NB4 (cell line): Measurements from ENCODE around the gene CD82.
"Not testable (repeated sequence)": the region's sequence is repeated elsewhere in the genome, so short reads cannot be mapped to it uniquely, and the experiment has no call there.

Source experiments
- MYC ChIP-seq: IDR thresholded peaks from 2 replicates; pipeline ENCODE4 v1.6.1; 2011; ENCODE audit warnings: low read depth, low read length
- POLR2A ChIP-seq: IDR thresholded peaks from 2 replicates; pipeline ENCODE4 v1.6.1; 2011; ENCODE audit warnings: mild to moderate bottlenecking; ENCODE audit not compliant: insufficient read length; ENCODE audit errors: extremely low read depth
- TF ChIP-seq, protein P1 (sequence below): IDR thresholded peaks from one replicate; pipeline ENCODE4 v1.5.1; 2012; ENCODE audit warnings: low read depth, low read length

DNA sequence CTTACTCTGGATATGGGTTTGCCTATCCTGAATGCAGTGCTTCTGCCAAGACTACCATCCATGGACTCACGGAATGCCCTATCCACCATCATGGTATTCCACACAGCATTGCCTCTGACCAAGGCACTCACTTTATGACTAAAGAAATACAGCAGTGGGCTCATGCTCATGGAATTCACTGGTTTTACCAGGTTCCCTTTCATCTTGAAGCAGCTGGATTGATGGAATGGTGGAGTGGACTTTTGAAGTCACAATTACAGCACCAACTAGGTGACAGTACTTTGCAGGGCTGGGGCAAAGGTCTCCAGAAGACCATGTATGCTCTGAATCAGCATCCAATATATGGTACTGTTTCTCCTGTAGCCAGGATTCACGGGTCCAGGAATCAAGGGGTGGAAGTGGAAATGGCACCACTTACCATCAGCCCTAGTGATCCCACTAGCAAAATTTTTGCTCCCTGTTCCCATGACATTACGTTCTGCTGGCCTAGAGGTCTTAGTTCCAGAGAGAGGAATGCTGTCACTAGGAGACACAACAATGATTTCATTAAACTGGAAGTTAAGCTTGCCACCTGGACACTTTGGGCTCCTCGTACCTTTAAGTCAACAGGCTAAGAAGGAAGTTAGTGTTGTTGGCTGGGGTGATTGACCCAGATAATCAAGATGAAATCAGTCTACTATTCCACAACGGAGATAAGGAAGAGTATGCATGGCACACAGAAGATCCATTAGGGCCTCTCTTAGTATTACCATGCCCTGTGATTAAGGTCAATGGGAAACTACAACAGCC lies 16.3 kb upstream of the CD82 start:
- TF ChIP-seq, protein P1, sequence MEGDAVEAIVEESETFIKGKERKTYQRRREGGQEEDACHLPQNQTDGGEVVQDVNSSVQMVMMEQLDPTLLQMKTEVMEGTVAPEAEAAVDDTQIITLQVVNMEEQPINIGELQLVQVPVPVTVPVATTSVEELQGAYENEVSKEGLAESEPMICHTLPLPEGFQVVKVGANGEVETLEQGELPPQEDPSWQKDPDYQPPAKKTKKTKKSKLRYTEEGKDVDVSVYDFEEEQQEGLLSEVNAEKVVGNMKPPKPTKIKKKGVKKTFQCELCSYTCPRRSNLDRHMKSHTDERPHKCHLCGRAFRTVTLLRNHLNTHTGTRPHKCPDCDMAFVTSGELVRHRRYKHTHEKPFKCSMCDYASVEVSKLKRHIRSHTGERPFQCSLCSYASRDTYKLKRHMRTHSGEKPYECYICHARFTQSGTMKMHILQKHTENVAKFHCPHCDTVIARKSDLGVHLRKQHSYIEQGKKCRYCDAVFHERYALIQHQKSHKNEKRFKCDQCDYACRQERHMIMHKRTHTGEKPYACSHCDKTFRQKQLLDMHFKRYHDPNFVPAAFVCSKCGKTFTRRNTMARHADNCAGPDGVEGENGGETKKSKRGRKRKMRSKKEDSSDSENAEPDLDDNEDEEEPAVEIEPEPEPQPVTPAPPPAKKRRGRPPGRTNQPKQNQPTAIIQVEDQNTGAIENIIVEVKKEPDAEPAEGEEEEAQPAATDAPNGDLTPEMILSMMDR = not testable (repeated sequence)
- TF ChIP-seq POLR2A, MYC: not testable (repeated sequence)
